Measurements from ENCODE around the gene CES4A.
"Not testable (repeated sequence)": the region's sequence is repeated elsewhere in the genome, so short reads cannot be mapped to it uniquely, and the experiment has no call there.

Gene CES4A

DNA sequence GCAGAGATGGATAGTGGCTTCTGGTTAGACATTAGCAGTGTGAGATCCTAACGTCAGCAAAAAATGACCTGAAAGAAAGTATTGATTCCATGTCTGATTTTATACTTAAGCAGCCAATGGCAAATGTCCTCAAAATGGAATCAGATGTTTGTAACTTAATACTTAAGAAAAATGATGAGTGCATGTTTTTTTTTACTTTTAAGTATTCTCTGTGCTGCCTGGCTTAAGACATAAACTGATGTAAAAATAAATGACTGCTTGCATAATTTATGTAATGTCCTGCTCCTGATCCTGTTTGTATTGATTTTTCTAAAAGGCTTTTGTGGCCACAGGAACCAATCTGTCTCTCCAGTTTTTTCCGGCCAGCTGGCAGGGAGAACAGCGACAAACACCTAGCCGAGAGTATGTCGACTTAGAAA, 47.9 kb downstream of the CES4A start:
- no peaks in the 10 kb centered on the region for H3K27me3 ChIP-seq (ENCODE audit: control insufficient read depth, insufficient read depth, low read length)
- H3K4me1 ChIP-seq (ENCODE audit: control insufficient read depth, insufficient read depth, low read length) = no peaks in the 10 kb centered on the region
- no peaks in the 10 kb centered on the region for H3K9me3 ChIP-seq (ENCODE audit: control insufficient read depth, insufficient read depth, low read depth, low read length)
- H3K36me3 ChIP-seq (ENCODE audit: control insufficient read depth, insufficient read depth, low read length) = peaks cover 25% of the 10 kb centered on the region
- no peak overlapping the region for H3K4me3 ChIP-seq (ENCODE audit: low read depth, low read length)
- H3K9ac ChIP-seq (ENCODE audit: low read length) = no peak overlapping the region
- no peak overlapping the region for H3K27ac ChIP-seq (ENCODE audit: low read depth, low read length)

DNA sequence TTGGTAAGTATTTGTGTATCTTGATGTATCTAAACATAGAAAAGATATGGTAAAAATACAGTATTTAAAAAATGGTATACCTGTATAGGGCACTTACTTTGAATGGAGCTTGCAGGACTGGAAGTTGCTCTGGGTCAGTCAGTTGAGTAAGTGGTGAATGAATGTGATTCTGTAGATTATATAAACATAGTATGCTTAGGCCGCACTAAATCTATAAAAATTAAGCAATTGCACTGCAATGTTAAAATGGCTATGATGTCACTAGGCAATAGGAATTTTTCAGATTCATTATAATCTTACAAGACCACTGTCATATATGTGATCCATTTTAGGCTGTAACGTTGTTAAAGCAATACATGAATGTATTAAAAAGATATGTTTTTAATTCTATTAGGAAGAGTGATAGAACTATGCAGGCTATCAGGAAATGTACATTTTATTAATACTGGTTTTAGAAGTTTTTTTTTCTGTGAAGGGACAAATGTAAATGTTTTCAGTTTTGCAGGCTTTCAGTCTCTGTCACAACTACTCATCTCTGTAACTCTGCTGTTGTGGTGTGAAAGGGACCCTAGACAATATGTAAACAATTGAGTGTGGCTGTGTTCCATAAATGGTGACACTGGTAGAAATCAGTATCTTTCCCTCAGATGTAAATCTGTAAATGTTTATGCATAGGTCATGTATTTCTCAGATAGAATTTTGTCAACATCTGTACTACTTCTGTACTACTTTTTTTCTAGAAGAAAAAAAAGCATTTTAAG, 51.1 kb downstream of the CES4A start:
- H3K36me3 ChIP-seq (ENCODE audit: control insufficient read depth, insufficient read depth, low read length) = peaks cover 17% of the 10 kb centered on the region
- H3K4me3 ChIP-seq (ENCODE audit: low read depth, low read length) = no peak overlapping the region
- no peak overlapping the region for H3K27ac ChIP-seq (ENCODE audit: low read depth, low read length)

DNA sequence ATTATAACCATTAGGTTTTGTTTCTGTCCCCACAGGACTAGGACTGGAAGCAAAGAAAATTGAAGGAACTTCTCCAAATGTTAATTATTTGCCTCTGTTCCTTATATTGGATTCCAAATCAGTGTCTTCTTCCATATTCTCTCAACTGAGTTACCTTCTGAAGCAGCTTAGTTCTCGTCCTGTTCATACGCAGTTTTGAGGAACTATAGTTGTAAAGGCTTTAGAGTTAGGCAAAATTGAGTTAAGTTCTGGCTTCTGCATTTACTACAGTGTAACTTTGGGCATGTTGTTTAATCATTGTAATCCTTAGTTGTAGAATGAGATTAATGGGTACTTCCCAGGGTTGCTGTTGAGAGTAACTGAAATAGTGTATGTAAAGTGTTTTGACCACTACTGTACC, 51.8 kb downstream of the CES4A start:
- no peaks in the 10 kb centered on the region for H3K9me3 ChIP-seq (ENCODE audit: control insufficient read depth, insufficient read depth, low read depth, low read length)
- no peaks in the 10 kb centered on the region for H3K27me3 ChIP-seq (ENCODE audit: control insufficient read depth, insufficient read depth, low read length)
- no peak overlapping the region for H3K27ac ChIP-seq (ENCODE audit: low read depth, low read length)
- no peak overlapping the region for H3K9ac ChIP-seq (ENCODE audit: low read length)
- H3K4me1 ChIP-seq (ENCODE audit: control insufficient read depth, insufficient read depth, low read length) = no peaks in the 10 kb centered on the region
- no peak overlapping the region for H3K4me3 ChIP-seq (ENCODE audit: low read depth, low read length)
- peaks cover 13% of the 10 kb centered on the region; the same call in 1 of the 2 replicates for H3K36me3 ChIP-seq (ENCODE audit: control insufficient read depth, insufficient read depth, low read length)

More for the DNA sequence above, 51.1 kb downstream of the CES4A start:
- no peaks in the 10 kb centered on the region for H3K27me3 ChIP-seq (ENCODE audit: control insufficient read depth, insufficient read depth, low read length)
- no peak overlapping the region for H3K9ac ChIP-seq (ENCODE audit: low read length)
- H3K4me1 ChIP-seq (ENCODE audit: control insufficient read depth, insufficient read depth, low read length) = no peaks in the 10 kb centered on the region
- H3K9me3 ChIP-seq (ENCODE audit: control insufficient read depth, insufficient read depth, low read depth, low read length) = no peaks in the 10 kb centered on the region

DNA sequence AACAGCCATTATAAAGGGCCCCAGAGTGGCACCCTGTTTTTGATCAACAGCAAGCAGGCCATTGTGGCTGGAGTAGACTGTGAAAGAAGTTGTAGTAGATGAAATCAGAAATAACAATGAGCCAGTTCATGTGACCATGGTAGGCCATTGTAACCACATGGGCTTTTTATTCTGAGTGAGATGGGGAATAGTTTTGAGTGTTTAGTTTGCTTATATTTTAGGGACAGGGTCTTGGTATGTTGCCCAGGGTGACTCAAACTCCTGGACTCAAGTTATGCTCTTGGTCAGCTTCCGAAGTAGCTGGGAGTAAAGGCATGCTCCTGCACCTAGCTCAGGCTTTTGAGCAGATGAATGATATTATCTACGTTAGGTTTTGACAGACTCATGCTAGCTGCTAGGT, 52.5 kb downstream of the CES4A start:
- Histone ChIP-seq H3K4me3 (ENCODE audit: low read depth, low read length) (no peak overlapping the region), H3K36me3 (ENCODE audit: control insufficient read depth, insufficient read depth, low read length) (peaks cover 13% of the 10 kb centered on the region; the same call in 1 of the 2 replicates), H3K9me3 (ENCODE audit: control insufficient read depth, insufficient read depth, low read depth, low read length) (no peaks in the 10 kb centered on the region), H3K27ac (ENCODE audit: low read depth, low read length) (no peak overlapping the region), H3K4me1 (ENCODE audit: control insufficient read depth, insufficient read depth, low read length) (no peaks in the 10 kb centered on the region), H3K27me3 (ENCODE audit: control insufficient read depth, insufficient read depth, low read length) (no peaks in the 10 kb centered on the region), H3K9ac (ENCODE audit: low read length) (no peak overlapping the region)

DNA sequence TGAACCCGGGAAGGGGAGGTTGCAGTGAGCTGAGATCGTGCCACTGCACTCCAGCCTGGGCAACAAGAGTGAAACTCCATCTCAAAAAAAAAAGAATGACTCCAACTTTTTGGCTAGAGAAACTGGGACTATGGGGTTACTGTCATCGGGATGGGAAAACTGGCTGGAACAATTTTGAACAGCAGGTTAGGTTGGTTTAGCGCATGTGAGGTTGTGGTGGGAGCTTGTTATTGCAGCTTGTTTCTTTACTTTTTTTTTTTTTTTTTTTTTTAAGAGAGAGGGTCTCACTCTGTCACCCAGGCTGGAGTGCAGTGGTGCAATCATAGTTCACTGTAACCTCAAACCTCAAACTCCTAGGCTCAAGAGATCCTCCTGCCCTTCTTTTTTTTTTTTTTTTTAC, 53.1 kb downstream of the CES4A start:
- H3K4me3 ChIP-seq (ENCODE audit: low read depth, low read length); H3K27me3 ChIP-seq (ENCODE audit: control insufficient read depth, insufficient read depth, low read length); H3K27ac ChIP-seq (ENCODE audit: low read depth, low read length); H3K9me3 ChIP-seq (ENCODE audit: control insufficient read depth, insufficient read depth, low read depth, low read length); H3K4me1 ChIP-seq (ENCODE audit: control insufficient read depth, insufficient read depth, low read length); H3K9ac ChIP-seq (ENCODE audit: low read length): not testable (repeated sequence)
- peaks cover 15% of the 10 kb centered on the region; the same call in 1 of the 2 replicates for H3K36me3 ChIP-seq (ENCODE audit: control insufficient read depth, insufficient read depth, low read length)

DNA sequence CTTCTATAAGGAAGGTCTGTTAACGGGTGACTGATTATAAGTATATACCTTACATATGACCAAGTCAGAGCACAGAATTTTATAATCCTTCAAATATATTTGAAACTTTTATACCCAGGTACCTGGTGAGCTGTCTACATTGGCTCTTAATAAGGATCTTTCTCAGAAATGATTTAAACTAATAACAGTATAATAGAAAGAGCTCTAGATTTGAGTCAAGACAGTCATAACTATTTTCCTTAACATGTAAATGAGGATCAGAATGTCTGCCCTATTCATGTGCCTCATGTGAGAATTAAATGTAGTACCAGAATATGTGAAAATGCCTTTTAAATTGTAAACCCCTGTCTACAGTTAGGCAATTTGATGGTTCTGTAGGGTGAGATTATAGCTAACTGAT, 55.0 kb downstream of the CES4A start:
- Histone ChIP-seq H3K4me1 (ENCODE audit: control insufficient read depth, insufficient read depth, low read length) (no peaks in the 10 kb centered on the region), H3K36me3 (ENCODE audit: control insufficient read depth, insufficient read depth, low read length) (peaks cover 13% of the 10 kb centered on the region; the same call in 1 of the 2 replicates), H3K9me3 (ENCODE audit: control insufficient read depth, insufficient read depth, low read depth, low read length) (no peaks in the 10 kb centered on the region), H3K9ac (ENCODE audit: low read length) (no peak overlapping the region), H3K27me3 (ENCODE audit: control insufficient read depth, insufficient read depth, low read length) (no peaks in the 10 kb centered on the region), H3K4me3 (ENCODE audit: low read depth, low read length) (no peak overlapping the region), H3K27ac (ENCODE audit: low read depth, low read length) (no peak overlapping the region)

DNA sequence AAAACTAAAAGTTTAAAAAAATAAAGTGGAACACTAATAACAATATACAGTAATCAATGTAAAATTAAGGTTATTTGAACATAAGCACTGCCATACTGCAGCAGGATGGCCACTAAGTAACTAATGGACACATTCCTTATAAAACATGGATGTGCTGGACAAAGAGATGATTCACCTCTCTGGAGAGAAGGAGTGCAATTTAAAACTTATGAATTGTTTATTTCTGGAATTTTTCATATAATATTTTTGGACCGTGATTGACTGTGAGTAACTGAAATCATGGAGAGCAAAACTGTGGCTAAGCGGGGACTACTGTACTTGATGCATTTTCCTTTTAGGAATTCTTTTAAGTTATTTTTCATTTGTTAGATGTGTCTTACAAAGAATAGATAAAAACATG, 62.4 kb downstream of the CES4A start:
- no peak overlapping the region for H3K27ac ChIP-seq (ENCODE audit: low read depth, low read length)

DNA sequence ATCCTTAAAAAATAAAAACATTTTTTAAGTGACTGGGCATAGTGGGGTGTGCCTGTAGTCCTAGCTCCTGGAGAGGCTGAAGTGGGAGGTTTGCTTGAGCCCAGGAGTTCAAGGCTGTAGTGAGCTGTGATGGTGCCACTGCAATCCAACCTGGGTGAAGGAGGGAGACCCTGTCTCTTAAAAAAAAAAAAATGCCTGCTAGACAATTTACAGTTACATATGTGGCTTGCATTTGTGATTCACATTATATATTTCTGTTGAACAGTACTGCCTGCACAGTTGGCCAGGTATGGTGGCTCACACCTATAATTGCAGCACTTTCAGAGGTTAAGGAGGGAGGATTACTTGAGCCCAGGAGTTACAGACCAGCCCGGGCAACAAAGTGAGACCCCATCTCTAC, 64.0 kb downstream of the CES4A start:
- Histone ChIP-seq H3K27ac (ENCODE audit: low read depth, low read length) (no peak overlapping the region), H3K4me1 (ENCODE audit: control insufficient read depth, insufficient read depth, low read length) (no peaks in the 10 kb centered on the region), H3K9ac (ENCODE audit: low read length) (no peak overlapping the region)

More for the DNA sequence above, 62.4 kb downstream of the CES4A start:
- no peak overlapping the region for H3K9ac ChIP-seq (ENCODE audit: low read length)
- H3K4me1 ChIP-seq (ENCODE audit: control insufficient read depth, insufficient read depth, low read length) = no peaks in the 10 kb centered on the region
- H3K9me3 ChIP-seq (ENCODE audit: control insufficient read depth, insufficient read depth, low read depth, low read length) = no peaks in the 10 kb centered on the region
- H3K27me3 ChIP-seq (ENCODE audit: control insufficient read depth, insufficient read depth, low read length) = no peaks in the 10 kb centered on the region
- H3K36me3 ChIP-seq (ENCODE audit: control insufficient read depth, insufficient read depth, low read length) = peaks cover 8% of the 10 kb centered on the region
- H3K4me3 ChIP-seq (ENCODE audit: low read depth, low read length) = no peak overlapping the region

DNA sequence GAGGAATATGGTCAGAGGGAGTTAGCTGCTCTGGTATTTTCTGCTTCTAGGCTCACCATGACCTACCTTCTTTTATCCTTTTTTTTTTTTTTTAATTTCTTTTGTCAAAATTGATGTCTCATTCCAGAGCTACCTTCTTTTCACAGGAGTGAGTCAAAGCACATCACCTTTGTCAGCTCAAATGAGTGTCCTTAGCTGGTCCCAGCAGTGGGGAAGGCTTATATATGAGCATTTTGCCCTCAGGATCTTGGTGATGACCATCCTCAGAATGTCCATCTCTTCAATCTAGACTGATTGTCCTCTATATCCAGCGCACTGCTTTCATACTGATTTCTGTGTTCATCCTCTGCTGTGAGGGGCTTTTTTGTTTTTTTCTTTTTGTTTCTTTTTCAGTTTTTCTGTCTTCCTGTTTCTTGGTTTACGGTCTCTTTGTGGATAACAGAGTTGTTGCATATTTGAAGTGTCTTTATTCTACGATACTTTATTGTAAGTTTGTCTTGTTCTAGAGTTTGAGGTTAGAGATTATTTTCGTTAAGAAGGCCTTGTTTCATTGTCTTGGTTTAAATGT, 65.5 kb downstream of the CES4A start:
- Histone ChIP-seq H3K4me1 (ENCODE audit: control insufficient read depth, insufficient read depth, low read length) (no peaks in the 10 kb centered on the region), H3K9me3 (ENCODE audit: control insufficient read depth, insufficient read depth, low read depth, low read length) (no peaks in the 10 kb centered on the region), H3K9ac (ENCODE audit: low read length) (no peak overlapping the region), H3K27me3 (ENCODE audit: control insufficient read depth, insufficient read depth, low read length) (no peaks in the 10 kb centered on the region), H3K4me3 (ENCODE audit: low read depth, low read length) (no peak overlapping the region), H3K27ac (ENCODE audit: low read depth, low read length) (no peak overlapping the region), H3K36me3 (ENCODE audit: control insufficient read depth, insufficient read depth, low read length) (peaks cover 5% of the 10 kb centered on the region)

More for the DNA sequence above, 64.0 kb downstream of the CES4A start:
- no peaks in the 10 kb centered on the region for H3K9me3 ChIP-seq (ENCODE audit: control insufficient read depth, insufficient read depth, low read depth, low read length)
- no peak overlapping the region for H3K4me3 ChIP-seq (ENCODE audit: low read depth, low read length)
- H3K36me3 ChIP-seq (ENCODE audit: control insufficient read depth, insufficient read depth, low read length) = peaks cover 5% of the 10 kb centered on the region
- H3K27me3 ChIP-seq (ENCODE audit: control insufficient read depth, insufficient read depth, low read length) = no peaks in the 10 kb centered on the region

DNA sequence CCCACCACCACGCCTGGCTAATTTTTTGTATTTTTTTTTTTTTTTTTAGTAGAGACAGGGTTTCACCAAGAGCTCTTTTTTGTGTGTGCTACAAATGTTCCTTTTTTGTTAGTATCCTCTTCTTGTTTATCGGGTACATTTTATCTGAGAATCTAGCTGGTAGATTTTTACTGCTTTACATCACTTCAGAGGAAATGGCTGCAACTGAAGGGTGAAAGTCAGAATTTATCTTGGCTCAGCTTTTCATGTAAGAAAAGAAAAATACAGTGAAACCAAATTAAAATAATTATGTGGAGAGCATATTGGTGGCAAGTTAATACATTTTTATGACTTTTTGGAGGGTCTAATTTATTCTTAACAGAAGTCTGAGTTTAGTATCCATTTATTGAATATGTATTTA, 66.5 kb downstream of the CES4A start:
- Histone ChIP-seq H3K4me1 (ENCODE audit: control insufficient read depth, insufficient read depth, low read length) (no peaks in the 10 kb centered on the region), H3K36me3 (ENCODE audit: control insufficient read depth, insufficient read depth, low read length) (no peaks in the 10 kb centered on the region; the same call in 1 of the 2 replicates), H3K9ac (ENCODE audit: low read length) (no peak overlapping the region), H3K4me3 (ENCODE audit: low read depth, low read length) (no peak overlapping the region), H3K9me3 (ENCODE audit: control insufficient read depth, insufficient read depth, low read depth, low read length) (no peaks in the 10 kb centered on the region), H3K27ac (ENCODE audit: low read depth, low read length) (no peak overlapping the region), H3K27me3 (ENCODE audit: control insufficient read depth, insufficient read depth, low read length) (no peaks in the 10 kb centered on the region)

DNA sequence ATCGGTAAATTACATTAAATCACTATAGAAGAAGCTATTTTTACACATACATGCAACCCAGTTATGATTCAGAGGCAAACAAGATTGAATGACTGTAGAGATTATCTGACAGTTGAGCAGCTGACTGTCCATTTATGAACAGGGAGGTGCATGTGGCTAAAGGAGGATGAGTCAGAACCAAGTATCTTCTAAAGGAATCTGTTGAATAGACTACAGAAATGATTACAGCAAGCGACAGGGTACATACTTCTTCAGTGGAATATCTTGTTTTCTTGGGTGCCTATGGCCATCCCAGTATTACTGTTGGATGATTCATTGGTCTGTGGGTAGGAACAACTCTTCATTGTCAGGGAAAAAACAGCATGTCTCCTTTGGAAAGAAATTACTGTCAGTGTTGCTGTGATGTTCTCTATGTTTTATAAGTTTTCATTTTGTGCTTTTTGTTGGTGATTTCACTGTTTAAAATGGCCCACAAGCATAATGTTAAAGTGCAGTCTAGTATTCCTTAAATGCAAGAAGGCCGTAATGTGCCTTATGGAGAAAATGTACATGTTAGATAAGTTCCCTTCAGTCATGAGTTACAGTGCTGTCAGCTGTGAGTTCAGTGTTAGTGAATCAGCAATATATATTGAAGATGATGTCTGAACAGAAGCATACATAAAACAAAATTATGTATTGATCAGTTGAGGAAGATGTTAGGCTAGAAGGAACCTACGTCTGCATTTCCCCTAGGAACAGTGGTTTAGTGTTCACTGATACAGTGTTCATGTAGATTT, 67.5 kb downstream of the CES4A start:
- H3K4me1 ChIP-seq (ENCODE audit: control insufficient read depth, insufficient read depth, low read length) = no peaks in the 10 kb centered on the region
- no peaks in the 10 kb centered on the region for H3K27me3 ChIP-seq (ENCODE audit: control insufficient read depth, insufficient read depth, low read length)
- H3K27ac ChIP-seq (ENCODE audit: low read depth, low read length) = no peak overlapping the region
- no peaks in the 10 kb centered on the region; the same call in 1 of the 2 replicates for H3K36me3 ChIP-seq (ENCODE audit: control insufficient read depth, insufficient read depth, low read length)
- no peaks in the 10 kb centered on the region for H3K9me3 ChIP-seq (ENCODE audit: control insufficient read depth, insufficient read depth, low read depth, low read length)
- no peak overlapping the region for H3K9ac ChIP-seq (ENCODE audit: low read length)
- H3K4me3 ChIP-seq (ENCODE audit: low read depth, low read length) = no peak overlapping the region
